ENCODE measurements around the gene GDF7. TPM values are rescaled to one million over a fixed set of nuclear protein-coding genes. Genes with fewer than 3 reads are reported as not detected.

The GDF7 gene
- polyA plus RNA-seq, 1 donor, result 0.25 TPM

GRCh38 chr2:20674974-20675679, 8.2 kb downstream of the GDF7 start:
- no peak for DNase-seq

- DNase-seq, result no peak
These were observed 8.9 kb downstream of the GDF7 start for GRCh38 chr2:20675701-20676352.

GRCh38 chr2:20676353-20677215, 9.6 kb downstream of the GDF7 start:
- no peak for DNase-seq

DNA sequence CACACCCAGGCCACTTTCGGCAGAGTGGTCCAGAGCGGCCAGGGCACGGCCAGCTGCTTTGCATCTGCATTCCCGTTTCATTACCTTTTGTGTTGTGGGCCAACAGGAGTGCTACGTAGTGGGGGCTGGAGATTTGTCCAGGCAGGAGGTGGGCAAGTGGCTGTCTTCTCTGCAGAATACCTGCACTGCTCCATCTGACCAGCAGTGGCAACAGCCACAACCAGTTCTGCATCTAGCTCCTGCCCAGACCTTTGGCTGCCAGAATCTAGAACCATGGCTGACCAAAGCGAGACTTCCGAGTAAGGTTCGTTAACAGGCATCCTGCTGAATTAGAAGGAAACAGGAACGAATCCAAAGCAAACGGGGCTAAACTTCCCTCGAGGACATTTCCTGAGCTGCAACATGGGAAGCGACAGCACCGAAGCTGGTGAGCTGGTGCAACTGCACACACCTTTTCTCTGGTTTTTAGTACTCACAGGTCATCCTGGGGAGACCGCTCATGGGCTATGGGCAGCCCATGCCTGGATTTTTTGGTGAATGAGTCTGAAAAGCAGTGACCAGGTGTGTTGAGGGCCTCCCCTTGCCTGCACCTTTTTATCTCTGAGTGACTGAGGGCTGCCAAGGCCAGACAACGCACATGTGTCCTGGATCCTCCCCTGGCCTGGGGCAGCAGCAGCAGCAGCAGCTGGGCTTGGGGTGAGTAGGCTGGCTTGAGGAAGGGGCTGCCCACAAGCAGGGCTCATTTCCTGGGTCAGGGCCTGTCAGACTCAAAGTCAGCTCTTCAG, 10.5 kb downstream of the GDF7 start:
- no peak for DNase-seq

DNA sequence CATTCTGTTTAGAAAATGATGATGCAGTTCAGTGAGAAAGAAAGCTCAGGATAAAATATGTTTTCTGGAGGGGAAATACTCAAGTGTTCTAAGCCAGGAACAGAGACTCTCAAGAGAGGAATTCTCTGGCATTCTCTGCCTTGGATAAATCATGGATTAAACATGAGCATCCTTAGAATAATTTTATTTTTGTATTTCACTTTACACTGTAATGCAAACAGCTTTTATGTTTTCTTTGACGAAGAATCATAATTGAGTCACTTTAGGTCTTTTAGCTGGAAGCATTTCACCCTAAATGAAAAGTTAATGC, 11.1 kb downstream of the GDF7 start:
- no peak for DNase-seq

DNA sequence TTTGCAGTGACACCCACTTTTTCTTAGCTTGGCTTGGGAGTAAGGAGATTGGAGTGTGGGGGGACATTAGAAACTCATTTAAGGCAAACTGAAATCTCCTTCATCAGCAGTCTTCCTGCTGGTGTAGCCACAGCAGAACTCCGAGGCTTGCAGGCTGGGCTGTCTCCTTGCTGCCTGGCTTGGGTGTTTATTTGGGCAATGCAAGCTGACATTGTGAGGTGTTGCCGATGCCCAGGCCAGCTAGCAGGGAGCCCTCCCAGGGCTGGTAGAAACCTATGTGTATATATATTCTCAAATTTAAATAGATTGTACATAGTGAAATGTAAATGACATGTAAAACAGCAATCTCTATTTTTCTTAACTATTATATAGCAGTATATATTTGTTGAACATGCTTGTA, 11.8 kb downstream of the GDF7 start:
- DNase-seq, result no peak

- no peak for DNase-seq
These were observed 13.9 kb downstream of the GDF7 start for GRCh38 chr2:20680744-20681375.

- no peak for DNase-seq
These were observed 15.4 kb downstream of the GDF7 start for GRCh38 chr2:20682167-20682920.

DNA sequence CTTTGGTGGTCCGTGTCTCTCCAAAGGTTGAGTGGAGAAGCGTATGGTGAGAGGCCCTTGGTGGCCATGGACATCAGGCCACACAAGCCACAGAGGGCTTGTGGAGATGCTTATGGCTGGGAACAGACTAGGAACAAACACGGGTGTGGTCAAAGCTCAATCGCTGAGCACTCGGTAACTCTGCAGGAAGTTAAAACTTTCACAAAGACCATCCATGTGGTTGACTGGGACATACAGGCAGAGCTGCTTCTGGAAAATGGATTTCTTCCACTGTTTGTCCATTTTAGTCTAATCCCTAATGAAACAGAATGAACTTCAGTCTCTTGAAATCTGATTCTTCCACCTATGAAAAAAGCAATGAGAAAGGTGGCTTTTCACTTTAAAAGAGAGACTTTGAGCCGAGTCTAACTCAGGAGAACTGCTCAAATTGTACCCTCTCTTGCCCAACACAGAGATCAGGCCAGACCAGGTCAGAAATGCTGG, 17.7 kb downstream of the GDF7 start:
- no peak for DNase-seq

GRCh38 chr2:20687260-20687832, 20.4 kb downstream of the GDF7 start:
- DNase-seq, result no peak

- DNase-seq, result no peak
These were observed 22.7 kb downstream of the GDF7 start for GRCh38 chr2:20689428-20690264.

DNA sequence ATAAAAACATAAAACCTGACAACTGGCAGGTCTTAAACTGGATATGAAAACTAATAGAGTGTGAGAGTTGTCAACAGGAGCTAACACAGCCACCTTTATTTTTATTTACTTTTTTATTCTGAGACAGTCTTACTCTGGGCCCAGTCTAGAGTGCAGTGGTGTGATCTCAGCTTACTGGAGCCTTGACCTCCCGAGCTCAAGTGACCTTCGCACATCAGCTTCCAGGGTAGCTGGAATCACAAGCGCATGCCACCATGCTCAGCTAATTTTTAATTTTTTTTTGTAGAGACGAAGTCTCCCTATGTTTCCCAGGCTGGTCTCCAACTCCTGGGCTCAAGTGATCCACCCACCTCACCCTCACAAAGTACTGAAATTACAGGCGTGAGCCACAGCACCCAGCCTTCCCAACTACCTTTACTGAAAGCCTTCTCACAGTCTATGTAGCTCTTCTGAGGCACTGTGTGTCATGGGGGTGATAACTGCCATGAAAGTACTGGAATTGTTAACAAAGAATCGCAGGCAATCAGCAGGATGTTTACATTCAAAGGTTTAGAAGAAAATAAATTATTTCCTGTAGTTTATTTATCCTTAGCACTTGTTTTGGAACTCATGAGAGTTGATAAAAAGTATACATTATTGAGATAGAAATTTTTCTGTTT, 24.3 kb downstream of the GDF7 start:
- DNase-seq, result no peak

- DNase-seq, result no peak
These were observed 25.1 kb downstream of the GDF7 start for GRCh38 chr2:20692081-20692480.

- no peak for DNase-seq
These were observed 26.4 kb downstream of the GDF7 start for GRCh38 chr2:20693317-20693716.

DNA sequence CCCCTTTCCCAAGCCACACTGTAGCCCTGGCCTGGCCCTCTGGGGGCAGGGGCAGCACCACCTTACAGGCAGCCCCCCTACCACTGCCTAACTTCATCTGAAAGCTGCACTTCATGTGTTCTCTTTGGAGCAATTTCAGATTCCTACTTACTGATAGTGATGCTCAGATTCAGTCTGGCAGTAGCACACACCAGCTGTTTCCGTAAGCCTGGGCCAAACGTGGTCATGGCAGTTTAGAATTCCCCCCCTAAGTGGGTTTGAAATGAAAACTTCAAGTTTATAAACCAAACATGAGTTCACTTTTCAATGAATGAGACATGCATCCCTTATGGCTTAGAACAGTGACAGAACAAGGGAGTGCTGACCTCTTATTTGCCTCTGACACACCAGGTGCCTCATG, 29.4 kb downstream of the GDF7 start:
- DNase-seq, result no peak

DNA sequence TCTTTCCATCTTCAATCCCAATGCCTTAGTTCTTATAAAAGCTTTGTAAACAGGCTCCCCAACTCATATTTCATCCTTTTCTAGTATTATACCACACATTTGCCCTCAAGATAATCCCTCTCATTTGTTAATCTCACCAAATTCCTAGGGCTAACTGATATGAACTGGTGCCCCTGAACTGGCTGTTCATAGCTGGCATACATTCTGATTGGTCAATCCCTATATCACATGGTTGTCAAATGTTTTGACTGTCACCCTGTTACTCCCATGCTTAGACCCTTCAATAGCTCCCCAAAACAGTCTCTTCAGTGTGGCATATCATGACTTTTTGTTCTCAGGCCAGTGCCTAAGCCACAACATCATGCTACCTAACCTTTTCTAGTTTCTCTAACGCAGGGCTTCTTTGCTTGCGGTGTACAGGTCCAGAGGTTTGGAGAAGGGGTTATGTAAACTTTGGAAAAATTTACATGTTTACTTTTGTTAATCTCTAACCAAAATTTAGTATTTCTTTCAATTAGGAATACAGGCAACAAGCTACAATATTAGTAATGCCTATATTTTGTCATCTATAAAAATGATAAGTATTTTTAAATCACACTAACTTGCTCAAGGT, 30.5 kb downstream of the GDF7 start:
- no peak for DNase-seq

GRCh38 chr2:20698916-20699613, 32.1 kb downstream of the GDF7 start:
- no peak for DNase-seq

DNA sequence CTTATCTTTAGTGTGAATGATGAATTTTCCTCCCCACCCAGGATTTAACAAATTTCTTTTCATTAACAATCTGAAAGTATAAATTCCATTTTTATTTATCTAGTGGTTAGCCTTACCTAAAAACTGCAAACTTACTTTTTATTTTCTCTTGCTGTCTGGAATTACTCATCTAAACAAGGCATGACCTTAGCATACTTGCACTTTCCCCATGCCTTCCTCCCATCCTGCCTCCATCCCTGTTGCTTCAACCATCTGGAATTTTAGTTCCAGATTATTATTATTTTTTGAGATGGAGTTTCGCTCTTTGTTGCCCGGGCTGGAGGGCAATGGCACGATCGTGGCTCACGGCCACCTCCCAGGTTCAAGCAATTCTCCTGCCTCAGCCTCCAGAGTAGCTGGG, 35.6 kb downstream of the GDF7 start:
- DNase-seq, result no peak

Data from hindlimb muscle (tissue), 1 donor.